HepG2 (cell line): ENCODE data around the gene ELL. TPM values are rescaled to one million over a fixed set of nuclear protein-coding genes. Genes with fewer than 3 reads are reported as not detected.

Experiments used
- CBX2 ChIP-seq, 2 experiments: fragments of 200-600 bp in 1 of 2; sonication (generic); formaldehyde crosslinking in 1 of 2; IDR thresholded peaks; 2 replicates each; pipeline versions ENCODE4 v1.7.0 to v1.8.1; 2018 to 2022; ENCODE audit warnings: low read depth in 2 of 2, low read length in 1 of 2, mild to moderate bottlenecking in 1 of 2, missing genetic modification reagents in 1 of 2
- FOSL1 ChIP-seq: sonication (generic); formaldehyde crosslinking; IDR thresholded peaks from 2 replicates; pipeline ENCODE4 v1.9.0; 2021; ENCODE audit warnings: missing genetic modification reagents, borderline replicate concordance
- HNF1B ChIP-seq: sonication (generic); formaldehyde crosslinking; IDR thresholded peaks from 2 replicates; pipeline ENCODE4 v1.5.1; 2020; ENCODE audit warnings: mild to moderate bottlenecking, moderate library complexity, missing genetic modification reagents
- IKZF5 ChIP-seq: IDR thresholded peaks from 2 replicates; pipeline ENCODE4 v1.6.1; 2018; ENCODE audit warnings: missing genetic modification reagents, mild to moderate bottlenecking, missing compliant biosample characterization
- KDM4B ChIP-seq: sonication (generic); formaldehyde crosslinking; IDR thresholded peaks from 2 replicates; pipeline ENCODE4 v1.4.0; 2020; ENCODE audit warnings: missing genetic modification reagents
- POLR2G ChIP-seq: fragments of 200-400 bp; formaldehyde crosslinking; IDR thresholded peaks from 2 replicates; pipeline ENCODE4 v1.6.1; 2018; ENCODE audit warnings: mild to moderate bottlenecking, low read depth, low read length, moderate library complexity
- SKI ChIP-seq: fragments of 450-650 bp; IDR thresholded peaks from one replicate; pipeline ENCODE4 v1.6.1; 2018; ENCODE audit warnings: mild to moderate bottlenecking; ENCODE audit not compliant: partially characterized antibody
- SMAD1 ChIP-seq: sonication (generic); formaldehyde crosslinking; IDR thresholded peaks from 2 replicates; pipeline ENCODE4 v1.4.0; 2020; ENCODE audit warnings: missing genetic modification reagents, low read depth, mild to moderate bottlenecking, borderline replicate concordance
- TCF12 ChIP-seq, 2 experiments: fragments of 450-650 bp in 1 of 2; sonication (generic) in 1 of 2; formaldehyde crosslinking in 1 of 2; IDR thresholded peaks; 2 replicates each; pipeline versions ENCODE4 v1.6.1 to v1.8.0; 2017 to 2022; ENCODE audit warnings: antibody characterized with exemption in 1 of 2, mild to moderate bottlenecking in 1 of 2, missing genetic modification reagents in 1 of 2, moderate library complexity in 1 of 2
- TFDP2 ChIP-seq: sonication (generic); formaldehyde crosslinking; IDR thresholded peaks from 2 replicates; pipeline ENCODE4 v1.4.0; 2020; ENCODE audit warnings: missing genetic modification reagents
- XRCC5 ChIP-seq: fragments of 200-400 bp; formaldehyde crosslinking; optimal IDR thresholded peaks from 2 replicates; pipeline ENCODE3; 2017; ENCODE audit warnings: mild to moderate bottlenecking, low read length
- ZBTB44 ChIP-seq: sonication (generic); formaldehyde crosslinking; IDR thresholded peaks from 2 replicates; pipeline ENCODE4 v1.4.0; 2020; ENCODE audit warnings: missing genetic modification reagents
- ZNF224 ChIP-seq: sonication (generic); formaldehyde crosslinking; IDR thresholded peaks from 2 replicates; pipeline ENCODE4 v1.5.0; 2020; ENCODE audit warnings: mild to moderate bottlenecking, missing genetic modification reagents
- ZNF281 ChIP-seq: sonication (generic); formaldehyde crosslinking; IDR thresholded peaks from 2 replicates; pipeline ENCODE4 v1.4.0; 2020; ENCODE audit warnings: missing genetic modification reagents, borderline replicate concordance
- ZNF570 ChIP-seq: sonication (generic); formaldehyde crosslinking; IDR thresholded peaks from 2 replicates; pipeline ENCODE4 v1.4.0; 2020; ENCODE audit warnings: mild to moderate bottlenecking, missing genetic modification reagents, borderline replicate concordance
- ZNF572 ChIP-seq: sonication (generic); formaldehyde crosslinking; IDR thresholded peaks from 2 replicates; pipeline ENCODE4 v1.5.1; 2020; ENCODE audit warnings: mild to moderate bottlenecking, missing genetic modification reagents
- ZNF670 ChIP-seq: sonication (generic); formaldehyde crosslinking; IDR thresholded peaks from 2 replicates; pipeline ENCODE4 v1.8.0; 2022; ENCODE audit warnings: mild to moderate bottlenecking, missing genetic modification reagents, borderline replicate concordance
- ZNF740 ChIP-seq: sonication (generic); formaldehyde crosslinking; IDR thresholded peaks from 2 replicates; pipeline ENCODE4 v1.4.0; 2020; ENCODE audit warnings: missing genetic modification reagents
- ZNF749 ChIP-seq: sonication (generic); formaldehyde crosslinking; IDR thresholded peaks from 2 replicates; pipeline ENCODE4 v1.8.0; 2022; ENCODE audit warnings: mild to moderate bottlenecking, missing genetic modification reagents, moderate library complexity, borderline replicate concordance
- ZSCAN30 ChIP-seq: sonication (generic); formaldehyde crosslinking; IDR thresholded peaks from 2 replicates; pipeline ENCODE4 v1.5.0; 2020; ENCODE audit warnings: mild to moderate bottlenecking, missing genetic modification reagents
- polyA plus RNA-seq, 8 experiments: library from polyadenylated mRNA; depleted of rRNA in 3 of 8; stranded (reverse) in 7 of 8; unstranded in 1 of 8; fragments of >200 nt; fragmentation: Illumina TruSeq in 4 of 8; extraction: Trizol in 4 of 8; gene quantifications; 2 replicates each; pipeline versions ENCODE4 v1.2.1 to v1.2.3, GENCODE V29; 2011 to 2016; ENCODE audit warnings: low read depth in 4 of 8, missing spikeins in 1 of 8, mixed read lengths in 1 of 8; ENCODE audit not compliant: insufficient read depth in 1 of 8
- total RNA-seq, 5 experiments: library from RNA; depleted of rRNA; stranded (reverse); fragments of >200 nt; fragmentation: Illumina TruSeq; extraction: Trizol; gene quantifications; 2 replicates each; pipeline ENCODE4 v1.2.3, GENCODE V29; 2016; ENCODE audit warnings: low read depth in 1 of 5

ELL gene
- total and polyA plus RNA-seq, 2 of the 13 experiments (the other 11 are each of a cell fraction or from before 2014, with no cell fraction given), result 3.7 to 5.4 TPM

GRCh38 chr19:18416778-18417249 lies 105.1 kb downstream of the ELL start (continued):
- no peak for TF ChIP-seq POLR2G
- no peak for TF ChIP-seq XRCC5
- TF ChIP-seq CBX2 (IDR thresholded peaks at IDR 0.05; ENCODE audit: low read depth, low read length), result no peak
- TF ChIP-seq CBX2 (CRISPR knock-in tag; IDR thresholded peaks at IDR 0.05; ENCODE audit: low read depth), result no peak
- TF ChIP-seq TCF12 (IDR thresholded peaks at IDR 0.05), result no peak
- no peak for TF ChIP-seq TCF12 (CRISPR knock-in tag; IDR thresholded peaks at IDR 0.05)
- no peak for TF ChIP-seq KDM4B (CRISPR knock-in tag)
- TF ChIP-seq FOSL1, result no peak
- TF ChIP-seq ZBTB44 (CRISPR knock-in tag), result no peak
- TF ChIP-seq ZNF572 (CRISPR knock-in tag), result no peak
- TF ChIP-seq ZNF281 (CRISPR knock-in tag), result peak; percentile 51; the same call in 1 of the 2 replicates
- no peak for TF ChIP-seq SKI
- TF ChIP-seq ZNF224 (CRISPR knock-in tag), result no peak
- no peak for TF ChIP-seq SMAD1
- TF ChIP-seq ZNF670 (CRISPR knock-in tag), result no peak
- TF ChIP-seq ZNF570 (CRISPR knock-in tag), result no peak
- TF ChIP-seq ZNF740 (CRISPR knock-in tag), result no peak
- TF ChIP-seq TFDP2 (CRISPR knock-in tag), result peak; percentile 70; the same call in 1 of the 2 replicates
- TF ChIP-seq HNF1B, result no peak
- TF ChIP-seq ZSCAN30, result no peak
- no peak for TF ChIP-seq ZNF749
- no peak; the same call in 1 of the 2 replicates for TF ChIP-seq IKZF5 (CRISPR knock-in tag)
